Liver (tissue), 3 donors: Measurements from ENCODE around the gene CRYBG2.

Experiments used
- RXRA ChIP-seq, 2 donors: IDR thresholded peaks; 2 replicates each; pipeline ENCODE4 v1.6.1; 2017 to 2018; ENCODE audit warnings: antibody characterized with exemption in 2 of 2, mild to moderate bottlenecking in 1 of 2
- TAF1 ChIP-seq: conservative IDR thresholded peaks from 2 replicates; pipeline ENCODE4 v1.6.1; 2016; ENCODE audit warnings: antibody characterized with exemption, mild to moderate bottlenecking
- TF ChIP-seq, protein P1 (sequence below): fragments of 150-350 bp; IDR thresholded peaks from 2 replicates; pipeline ENCODE4 v1.5.1; 2017; ENCODE audit warnings: improper control_type of control experiment, low read depth, low read length; ENCODE audit not compliant: missing input control
- TF ChIP-seq, protein P2 (sequence below): IDR thresholded peaks from 2 replicates; pipeline ENCODE4 v1.6.1; 2016; ENCODE audit warnings: antibody characterized with exemption
- donor health status: healthy.
- donor health status: healthy.

DNA sequence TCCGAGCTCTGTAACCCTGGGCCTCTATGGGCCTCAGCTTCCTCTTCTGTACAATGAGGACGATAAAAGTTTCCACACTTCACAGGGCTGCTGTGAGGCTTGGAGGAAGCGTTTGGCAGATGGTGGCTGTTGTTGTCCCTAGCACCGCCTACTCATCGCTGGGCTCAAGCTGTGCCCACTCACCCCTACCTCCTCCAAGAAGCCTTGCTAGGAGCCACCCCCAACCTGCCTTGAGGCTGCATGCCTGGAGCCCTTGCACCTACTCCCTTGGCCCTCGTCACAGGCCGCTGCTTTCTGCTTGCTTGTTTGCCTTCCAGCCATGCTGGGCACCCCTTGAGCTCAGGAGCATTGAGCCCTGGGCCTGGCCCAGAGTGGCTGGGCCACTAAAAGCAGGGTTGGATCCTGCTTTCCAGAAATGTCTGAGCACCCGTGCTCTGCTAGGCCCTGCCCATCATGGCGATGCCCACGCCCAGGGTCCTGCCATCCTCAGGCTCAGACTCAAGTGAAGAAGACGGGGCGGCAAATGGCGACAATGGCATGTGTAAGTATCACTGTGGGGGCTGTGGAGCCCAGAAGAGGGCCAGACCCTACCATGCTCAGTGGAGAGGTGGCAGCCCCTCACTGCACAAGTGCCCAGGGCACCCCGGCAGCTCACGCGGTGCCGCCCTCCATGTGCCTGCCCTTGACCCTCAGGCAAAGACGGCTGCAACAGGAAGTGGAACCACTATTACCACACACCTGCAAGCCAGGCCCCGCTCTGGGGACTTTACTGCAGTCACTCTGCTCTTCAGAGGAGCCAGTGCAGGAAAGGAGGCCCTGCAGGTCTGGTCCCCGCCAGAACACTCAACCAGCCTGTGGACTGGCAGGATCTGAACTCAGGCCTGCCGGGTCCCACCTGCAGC, 64.5 kb downstream of the CRYBG2 start:
- TF ChIP-seq, protein P1, sequence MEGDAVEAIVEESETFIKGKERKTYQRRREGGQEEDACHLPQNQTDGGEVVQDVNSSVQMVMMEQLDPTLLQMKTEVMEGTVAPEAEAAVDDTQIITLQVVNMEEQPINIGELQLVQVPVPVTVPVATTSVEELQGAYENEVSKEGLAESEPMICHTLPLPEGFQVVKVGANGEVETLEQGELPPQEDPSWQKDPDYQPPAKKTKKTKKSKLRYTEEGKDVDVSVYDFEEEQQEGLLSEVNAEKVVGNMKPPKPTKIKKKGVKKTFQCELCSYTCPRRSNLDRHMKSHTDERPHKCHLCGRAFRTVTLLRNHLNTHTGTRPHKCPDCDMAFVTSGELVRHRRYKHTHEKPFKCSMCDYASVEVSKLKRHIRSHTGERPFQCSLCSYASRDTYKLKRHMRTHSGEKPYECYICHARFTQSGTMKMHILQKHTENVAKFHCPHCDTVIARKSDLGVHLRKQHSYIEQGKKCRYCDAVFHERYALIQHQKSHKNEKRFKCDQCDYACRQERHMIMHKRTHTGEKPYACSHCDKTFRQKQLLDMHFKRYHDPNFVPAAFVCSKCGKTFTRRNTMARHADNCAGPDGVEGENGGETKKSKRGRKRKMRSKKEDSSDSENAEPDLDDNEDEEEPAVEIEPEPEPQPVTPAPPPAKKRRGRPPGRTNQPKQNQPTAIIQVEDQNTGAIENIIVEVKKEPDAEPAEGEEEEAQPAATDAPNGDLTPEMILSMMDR, result no peak
- TF ChIP-seq RXRA (IDR thresholded peaks at IDR 0.05), result no peak
- TF ChIP-seq, protein P2, sequence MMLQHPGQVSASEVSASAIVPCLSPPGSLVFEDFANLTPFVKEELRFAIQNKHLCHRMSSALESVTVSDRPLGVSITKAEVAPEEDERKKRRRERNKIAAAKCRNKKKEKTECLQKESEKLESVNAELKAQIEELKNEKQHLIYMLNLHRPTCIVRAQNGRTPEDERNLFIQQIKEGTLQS, result no peak
- TF ChIP-seq TAF1, result no peak
